Tibial artery (tissue), 4 donors: Measurements from ENCODE around the gene LILRB2.

Experiments
- DNase-seq, 2 donors: peaks; one replicate each; pipeline ENCODE4 v3.0.0-alpha.2; 2019
- H3K27ac ChIP-seq, 2 donors: fragments of 200-600 bp; sonication (generic) in 1 of 2; 1 replicate in 1 of 2; 2 replicates in 1 of 2; pipeline ENCODE4 v1.5.1; 2018 to 2019; ENCODE audit warnings: mild to moderate bottlenecking in 1 of 2
- H3K27me3 ChIP-seq, 2 donors: fragments of 200-600 bp; sonication (generic) in 1 of 2; one replicate each; pipeline versions ENCODE4 v1.5.1 to v1.6.0; 2016 to 2019
- H3K36me3 ChIP-seq, 3 donors: fragments of 200-600 bp; sonication (generic) in 2 of 3; one replicate each; pipeline ENCODE4 v1.5.1; 2016 to 2019; ENCODE audit warnings: mild to moderate bottlenecking in 2 of 3
- H3K4me1 ChIP-seq, 4 donors: fragments of 200-600 bp; sonication (generic) in 2 of 4; 1 replicate in 3 of 4; 2 replicates in 1 of 4; pipeline ENCODE4 v1.5.1; 2016 to 2019
- H3K4me3 ChIP-seq, 2 donors: fragments of 200-600 bp; sonication (generic) in 1 of 2; 1 replicate in 1 of 2; 2 replicates in 1 of 2; pipeline ENCODE4 v1.5.1; 2018 to 2019; ENCODE audit warnings: mild to moderate bottlenecking in 2 of 2
- H3K9me3 ChIP-seq, 3 donors: fragments of 200-600 bp; sonication (generic) in 1 of 3; one replicate each; pipeline ENCODE4 v1.5.1; 2016 to 2019
- intact Hi-C: fragments of 100-400 bp; cut with DNase I; formaldehyde crosslinking; loops from one replicate; pipeline ENCODE4 v1.15.0; 2023; ENCODE audit warnings: low total_unique reads
- TF ChIP-seq, protein P1 (sequence below), 2 experiments: fragments of 200-600 bp in 1 of 2; fragments of 450-650 bp in 1 of 2; IDR thresholded peaks; one replicate each; pipeline ENCODE4 v1.5.1; 2017 to 2019; ENCODE audit warnings: antibody characterized with exemption in 2 of 2, mild to moderate bottlenecking in 1 of 2, moderate library complexity in 1 of 2

LILRB2 gene

DNA sequence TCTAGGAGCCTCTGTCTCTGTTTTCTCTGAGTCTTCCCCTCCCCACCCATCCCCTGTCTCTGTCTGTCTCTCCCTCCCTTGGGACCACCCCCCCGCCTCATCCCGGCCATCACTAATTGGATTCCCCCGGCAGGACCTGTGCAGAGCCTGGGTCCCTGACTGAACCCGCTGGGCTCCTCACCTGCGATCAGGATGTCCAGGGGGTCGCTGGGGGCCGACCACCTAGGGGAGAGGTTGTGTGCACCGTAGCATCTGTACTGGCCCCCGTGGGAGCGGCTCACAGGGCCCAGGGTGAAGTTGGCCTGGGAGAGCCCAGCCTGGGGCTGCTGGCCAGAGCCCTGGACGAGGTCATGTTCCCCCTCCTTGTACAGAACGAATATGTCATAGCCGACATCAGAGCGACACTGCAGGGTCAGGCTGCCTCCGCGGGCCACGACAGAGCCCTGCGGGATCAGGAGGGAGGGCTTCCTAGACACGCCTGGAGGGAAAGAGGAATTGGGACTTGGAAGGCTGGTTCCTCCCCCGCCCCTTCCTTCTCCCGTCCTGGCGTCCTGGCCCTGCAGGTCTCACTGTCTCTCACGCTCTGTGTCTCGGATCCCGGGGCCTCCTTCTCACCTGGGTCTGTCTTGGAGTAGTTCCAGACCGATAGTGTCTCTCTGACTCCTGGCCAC lies 25.7 kb downstream of the LILRB2 start:
- Histone ChIP-seq H3K4me3 (no peak overlapping the region), H3K27me3 (peaks cover 0 to 53% of the 10 kb centered on the region in 2 donors), H3K4me1 (no peaks in the 10 kb centered on the region), H3K36me3 (no peaks in the 10 kb centered on the region), H3K9me3 (no peaks in the 10 kb centered on the region), H3K27ac (no peak overlapping the region)
- TF ChIP-seq, protein P1, sequence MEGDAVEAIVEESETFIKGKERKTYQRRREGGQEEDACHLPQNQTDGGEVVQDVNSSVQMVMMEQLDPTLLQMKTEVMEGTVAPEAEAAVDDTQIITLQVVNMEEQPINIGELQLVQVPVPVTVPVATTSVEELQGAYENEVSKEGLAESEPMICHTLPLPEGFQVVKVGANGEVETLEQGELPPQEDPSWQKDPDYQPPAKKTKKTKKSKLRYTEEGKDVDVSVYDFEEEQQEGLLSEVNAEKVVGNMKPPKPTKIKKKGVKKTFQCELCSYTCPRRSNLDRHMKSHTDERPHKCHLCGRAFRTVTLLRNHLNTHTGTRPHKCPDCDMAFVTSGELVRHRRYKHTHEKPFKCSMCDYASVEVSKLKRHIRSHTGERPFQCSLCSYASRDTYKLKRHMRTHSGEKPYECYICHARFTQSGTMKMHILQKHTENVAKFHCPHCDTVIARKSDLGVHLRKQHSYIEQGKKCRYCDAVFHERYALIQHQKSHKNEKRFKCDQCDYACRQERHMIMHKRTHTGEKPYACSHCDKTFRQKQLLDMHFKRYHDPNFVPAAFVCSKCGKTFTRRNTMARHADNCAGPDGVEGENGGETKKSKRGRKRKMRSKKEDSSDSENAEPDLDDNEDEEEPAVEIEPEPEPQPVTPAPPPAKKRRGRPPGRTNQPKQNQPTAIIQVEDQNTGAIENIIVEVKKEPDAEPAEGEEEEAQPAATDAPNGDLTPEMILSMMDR (IDR thresholded peaks at IDR 0.05) = no peak
- no peak for DNase-seq
- intact Hi-C loops = no loop called here

DNA sequence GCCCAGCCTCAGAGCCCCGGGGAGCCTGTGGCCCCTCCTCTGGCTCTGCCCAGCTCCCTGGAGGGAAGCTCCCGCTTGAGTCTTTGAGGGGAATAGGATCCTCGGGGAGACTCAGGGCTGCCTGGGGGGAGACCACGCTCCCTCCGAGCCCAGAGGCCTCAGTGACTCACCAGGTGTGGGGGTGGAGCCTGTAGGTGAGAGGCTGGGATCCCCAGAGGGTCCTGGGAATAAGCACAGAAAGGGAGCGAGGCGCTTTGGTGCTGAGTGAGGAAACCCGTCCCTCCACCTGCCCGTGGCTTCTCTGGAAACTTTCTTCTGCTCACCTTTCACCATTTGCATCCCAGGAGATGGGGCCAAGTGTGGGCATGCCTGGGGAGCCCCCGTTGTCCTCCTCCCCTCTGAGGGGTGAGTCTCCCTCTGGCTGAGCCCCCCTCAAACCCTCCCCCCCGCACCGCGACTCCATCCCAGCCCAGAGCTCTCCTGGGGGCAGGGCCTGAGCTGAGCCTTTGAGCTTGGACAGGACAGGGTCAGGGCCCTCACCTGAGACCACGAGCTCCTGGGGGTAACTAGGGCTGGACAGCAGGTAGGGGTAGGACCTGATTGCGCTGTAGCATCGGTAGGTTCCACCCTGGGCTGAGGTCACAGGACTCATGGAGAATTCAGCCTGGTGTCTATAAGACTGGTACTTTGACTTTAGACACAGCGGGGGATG lies 26.6 kb downstream of the LILRB2 start:
- H3K4me1 ChIP-seq = no peaks in the 10 kb centered on the region
- no peak overlapping the region for H3K27ac ChIP-seq
- TF ChIP-seq, protein P1 (IDR thresholded peaks at IDR 0.05) = no peak
- intact Hi-C loops = no loop called here
- H3K27me3 ChIP-seq = peaks cover 0 to 53% of the 10 kb centered on the region in 2 donors
- no peak for DNase-seq
- no peaks in the 10 kb centered on the region for H3K36me3 ChIP-seq
- no peaks in the 10 kb centered on the region for H3K9me3 ChIP-seq
- H3K4me3 ChIP-seq = no peak overlapping the region

- no peak overlapping the region for H3K4me3 ChIP-seq
- no peaks in the 10 kb centered on the region for H3K9me3 ChIP-seq
- TF ChIP-seq, protein P1 (IDR thresholded peaks at IDR 0.05) = no peak
- H3K27me3 ChIP-seq = peaks cover 0 to 53% of the 10 kb centered on the region in 2 donors
- H3K4me1 ChIP-seq = no peaks in the 10 kb centered on the region
- no peak for DNase-seq
- H3K36me3 ChIP-seq = no peaks in the 10 kb centered on the region
- H3K27ac ChIP-seq = no peak overlapping the region
- intact Hi-C loops = no loop called here
Measured at GRCh38 chr19:54253331-54254194, 27.3 kb downstream of the LILRB2 start.

- Histone ChIP-seq H3K27ac (no peak overlapping the region), H3K36me3 (no peaks in the 10 kb centered on the region), H3K27me3 (peaks cover 0 to 53% of the 10 kb centered on the region in 2 donors), H3K9me3 (no peaks in the 10 kb centered on the region), H3K4me3 (no peak overlapping the region), H3K4me1 (no peaks in the 10 kb centered on the region)
- intact Hi-C loops = no loop called here
- no peak for DNase-seq
- TF ChIP-seq, protein P1 (IDR thresholded peaks at IDR 0.05) = no peak
Measured at GRCh38 chr19:54252845-54253244, 28.1 kb downstream of the LILRB2 start.

- Histone ChIP-seq H3K27ac (no peak overlapping the region), H3K36me3 (no peaks in the 10 kb centered on the region), H3K4me1 (no peaks in the 10 kb centered on the region), H3K4me3 (no peak overlapping the region), H3K9me3 (no peaks in the 10 kb centered on the region), H3K27me3 (peaks cover 0 to 54% of the 10 kb centered on the region in 2 donors)
- no peak for DNase-seq
- intact Hi-C loops = no loop called here
- TF ChIP-seq, protein P1 (IDR thresholded peaks at IDR 0.05) = no peak
Measured at GRCh38 chr19:54252243-54252642, 28.7 kb downstream of the LILRB2 start.
